Measurements from ENCODE around the gene OTULIN.

The OTULIN gene

GRCh38 chr5:14664270-14665100, at the start of gene OTULIN:
Gene OTULIN, plus strand, starts transcription at chr5:14664718. Its CDS starts 108 bp downstream, at chr5:14664826.
- DNase-seq (ENCODE audit: low read depth): peak; percentile 84

GRCh38 chr5:14615365-14615764, 49.2 kb upstream of the OTULIN start:
- no peak for DNase-seq (ENCODE audit: low read depth)

- DNase-seq (ENCODE audit: low read depth): no peak
Measured at GRCh38 chr5:14617441-14617840, 47.1 kb upstream of the OTULIN start.

- no peak for DNase-seq (ENCODE audit: low read depth)
Measured at GRCh38 chr5:14627270-14627669, 37.2 kb upstream of the OTULIN start.

DNA sequence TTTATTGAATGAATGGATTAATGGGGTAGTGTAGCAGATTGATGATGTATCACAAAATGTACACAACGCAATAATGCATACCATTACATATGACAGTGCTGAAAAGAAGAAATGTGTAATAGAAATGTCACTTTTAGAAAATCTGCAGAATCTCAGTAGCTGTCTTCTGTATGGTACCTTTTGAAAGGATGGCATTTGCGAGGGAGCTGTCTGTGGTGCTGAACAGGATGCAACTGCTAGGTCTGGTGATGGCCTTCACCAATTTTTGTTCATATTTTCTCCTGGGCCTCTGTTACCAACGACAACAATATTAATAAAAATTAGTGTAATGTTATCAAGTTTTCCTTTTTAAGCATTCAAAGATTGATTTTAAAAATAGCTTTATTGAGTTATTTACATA, 36.2 kb upstream of the OTULIN start:
- DNase-seq (ENCODE audit: low read depth): peak; percentile 32

DNA sequence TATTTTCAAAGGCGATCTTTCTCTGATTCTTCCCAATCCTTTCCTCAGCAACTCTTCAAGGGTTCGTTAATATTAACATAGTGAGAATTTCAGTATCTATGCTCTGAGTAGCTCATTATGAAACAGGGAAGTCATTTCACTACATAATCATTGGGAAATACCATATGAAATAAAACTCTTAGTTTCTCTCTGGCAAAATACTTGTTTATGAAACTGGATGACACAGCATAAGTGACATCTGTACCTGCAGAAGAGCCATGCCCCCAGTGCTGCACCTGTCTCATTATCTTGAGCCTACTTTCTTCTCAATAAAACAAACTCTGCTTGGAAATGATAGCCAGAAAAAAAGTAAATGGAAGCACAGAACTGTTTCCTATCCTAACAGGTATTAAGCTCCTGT, 33.8 kb upstream of the OTULIN start:
- no peak for DNase-seq (ENCODE audit: low read depth)

DNA sequence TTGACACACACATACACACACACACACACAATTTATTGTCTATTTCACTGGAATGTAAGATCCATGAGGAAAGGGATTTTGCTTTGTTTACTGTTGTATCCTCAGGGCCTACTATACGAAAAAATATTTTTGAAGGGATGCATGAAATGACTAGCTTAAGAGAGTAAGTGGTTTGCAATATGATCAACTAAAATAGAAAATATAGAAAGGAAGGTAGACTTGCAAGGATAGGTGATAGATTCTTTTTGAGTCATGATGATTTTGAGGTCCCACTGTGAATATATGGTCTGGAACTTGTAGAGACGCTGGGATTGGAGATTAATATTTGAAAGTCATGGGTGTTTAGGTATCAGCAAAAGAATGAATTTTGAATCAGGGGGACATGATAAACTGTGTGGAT, 28.9 kb upstream of the OTULIN start:
- DNase-seq (ENCODE audit: low read depth): no peak

GRCh38 chr5:14640765-14641164, 23.8 kb upstream of the OTULIN start:
- DNase-seq (ENCODE audit: low read depth): no peak

DNA sequence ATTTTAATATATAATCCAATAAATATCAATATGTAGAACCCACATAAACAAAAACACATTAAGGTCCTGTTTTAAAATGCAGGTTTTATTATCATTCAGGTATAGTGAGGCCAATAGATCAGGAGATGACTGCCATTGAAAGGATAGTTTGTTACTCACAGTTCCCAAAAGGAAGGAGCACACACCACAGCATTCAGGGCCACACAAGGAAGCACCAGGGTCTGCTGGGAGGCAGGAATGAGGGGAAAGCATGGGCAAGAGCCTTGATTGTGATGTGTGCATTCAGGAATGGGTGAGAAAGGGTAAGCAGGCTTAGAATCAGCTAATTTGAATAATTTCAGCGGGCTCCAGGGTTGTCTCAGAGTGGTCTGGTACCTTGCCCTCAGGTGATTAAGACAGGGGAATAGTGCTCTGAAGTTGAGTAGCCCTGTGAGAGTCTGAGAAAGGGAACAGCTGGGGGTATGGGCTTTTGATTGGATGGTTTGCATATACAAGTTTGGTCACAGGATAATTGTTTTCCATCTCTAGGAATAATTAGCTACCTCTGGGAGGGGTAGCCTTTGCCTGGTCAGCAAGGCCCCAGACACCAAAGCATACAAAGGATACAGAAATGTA, 19.8 kb upstream of the OTULIN start:
- no peak for DNase-seq (ENCODE audit: low read depth)

DNA sequence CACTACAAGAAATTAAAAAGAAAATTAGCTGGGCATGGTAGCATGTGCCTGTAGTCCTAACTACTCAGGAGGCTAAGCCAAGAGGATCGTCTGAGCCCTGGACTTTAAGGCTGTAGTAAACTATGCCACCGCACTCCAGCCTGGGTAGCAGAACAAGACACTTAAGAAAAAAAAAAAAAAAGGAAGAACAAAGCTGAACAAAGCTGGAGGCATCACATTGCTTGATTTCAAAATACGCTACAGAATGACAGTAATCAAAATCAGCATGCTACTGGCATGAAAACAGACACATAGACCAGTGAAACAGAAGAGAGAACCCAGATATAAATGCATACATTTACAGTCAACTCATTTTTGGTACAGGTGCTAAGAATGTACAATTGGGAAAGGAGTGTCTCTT, 14.5 kb upstream of the OTULIN start:
- DNase-seq (ENCODE audit: low read depth): no peak

DNA sequence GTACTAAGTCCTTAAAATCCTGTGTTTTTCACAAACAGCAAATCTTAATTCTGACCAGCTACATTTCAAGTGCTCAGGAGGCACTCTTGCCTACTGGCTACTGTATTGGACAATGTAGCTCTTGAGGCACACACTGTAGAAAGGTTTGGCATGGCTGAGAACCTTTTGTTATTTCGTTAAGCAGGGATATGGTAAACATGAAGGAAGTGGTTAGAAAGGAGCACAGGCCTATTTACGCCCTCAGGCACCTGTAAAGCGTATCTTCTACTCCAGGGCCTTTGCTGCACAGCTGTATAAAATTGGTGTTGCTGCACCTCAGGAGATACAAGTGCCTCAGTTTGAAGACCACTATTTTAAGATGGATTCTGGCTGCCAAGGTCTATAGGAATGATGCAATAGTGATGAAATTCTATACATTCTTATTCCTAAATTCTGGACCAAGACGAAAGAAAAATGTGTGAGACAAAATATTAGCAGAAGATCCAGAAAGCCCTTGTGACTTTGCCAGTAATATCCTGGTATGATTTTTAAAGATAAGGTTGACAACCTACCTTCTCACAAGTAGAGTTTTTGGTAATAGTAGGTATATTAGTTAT, 9.3 kb upstream of the OTULIN start:
- DNase-seq (ENCODE audit: low read depth): no peak

- DNase-seq (ENCODE audit: low read depth): no peak
Measured at GRCh38 chr5:14656898-14657297, 7.6 kb upstream of the OTULIN start.

- DNase-seq (ENCODE audit: low read depth): no peak
Measured at GRCh38 chr5:14659821-14660607, 4.5 kb upstream of the OTULIN start.

DNA sequence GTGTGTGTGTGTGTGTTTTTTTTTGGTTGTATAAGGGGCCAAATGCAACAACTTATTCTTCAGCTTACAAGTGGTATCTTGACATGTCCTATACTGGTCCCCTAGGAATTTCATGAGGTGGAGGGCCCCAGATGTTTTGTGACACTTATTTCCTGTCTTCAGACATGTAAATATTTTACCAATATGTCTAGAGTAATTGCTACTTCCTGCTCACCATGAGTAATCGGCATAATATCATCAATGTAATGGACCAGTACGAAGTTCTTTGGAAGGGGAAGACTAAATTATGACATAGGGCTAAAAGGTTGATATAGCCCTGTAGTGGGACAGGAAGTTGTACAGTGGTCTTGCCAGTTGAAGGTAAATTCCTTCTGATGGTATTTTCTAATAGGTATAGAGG, 3.7 kb upstream of the OTULIN start:
- DNase-seq (ENCODE audit: low read depth): no peak

DNA sequence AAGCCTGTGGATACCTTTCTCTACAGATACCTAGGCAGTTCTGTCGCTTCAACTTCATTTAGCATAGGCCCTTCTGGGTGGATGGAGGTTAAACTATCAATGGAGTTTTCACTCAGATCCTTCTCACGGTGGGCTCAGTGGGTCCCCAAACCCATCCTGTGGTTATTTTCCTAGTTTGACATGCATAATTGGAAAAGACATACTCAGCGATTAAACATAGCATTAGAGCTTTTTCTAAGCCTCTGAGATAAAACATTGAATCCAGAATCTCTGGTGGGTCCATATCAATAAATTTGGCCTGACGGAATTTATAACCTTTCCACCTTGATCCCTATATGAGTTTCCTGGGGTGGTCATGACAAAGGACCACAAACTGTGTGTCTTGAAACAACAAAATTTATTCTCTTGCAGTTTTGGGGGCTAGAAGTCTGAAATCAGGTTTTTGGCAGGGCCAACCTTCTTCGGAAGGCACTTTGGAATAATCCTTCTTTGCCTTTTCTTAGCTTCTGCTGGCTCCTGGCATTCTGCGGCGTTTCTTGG, 1.7 kb upstream of the OTULIN start:
- DNase-seq (ENCODE audit: low read depth): no peak

DNA sequence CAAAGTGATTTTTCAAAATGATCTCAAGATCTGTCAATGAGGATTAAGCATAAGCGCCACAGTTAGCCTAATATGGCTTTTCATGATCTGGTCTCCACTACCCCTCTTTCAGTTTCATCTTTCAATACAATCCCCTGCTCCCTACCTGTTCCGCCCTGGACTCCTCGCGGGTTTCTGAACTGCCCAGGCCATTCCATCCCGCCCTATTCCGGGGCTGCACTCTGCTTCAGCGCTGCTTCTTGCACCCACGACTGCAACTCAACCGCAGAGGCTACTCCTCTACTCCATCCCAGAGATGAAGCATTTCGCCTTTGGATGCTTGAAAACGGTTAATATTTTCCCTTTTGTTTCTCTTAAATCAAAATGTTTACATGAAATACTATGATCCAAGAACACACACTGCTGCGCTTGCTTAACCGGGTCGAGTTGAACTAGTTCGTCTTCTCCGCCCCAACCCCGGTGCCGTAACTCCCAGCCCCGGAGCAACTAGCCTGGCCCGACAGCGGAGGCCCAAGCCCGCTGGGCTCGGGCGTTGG, 716 bp upstream of the OTULIN start:
- no peak for DNase-seq (ENCODE audit: low read depth)

DNA sequence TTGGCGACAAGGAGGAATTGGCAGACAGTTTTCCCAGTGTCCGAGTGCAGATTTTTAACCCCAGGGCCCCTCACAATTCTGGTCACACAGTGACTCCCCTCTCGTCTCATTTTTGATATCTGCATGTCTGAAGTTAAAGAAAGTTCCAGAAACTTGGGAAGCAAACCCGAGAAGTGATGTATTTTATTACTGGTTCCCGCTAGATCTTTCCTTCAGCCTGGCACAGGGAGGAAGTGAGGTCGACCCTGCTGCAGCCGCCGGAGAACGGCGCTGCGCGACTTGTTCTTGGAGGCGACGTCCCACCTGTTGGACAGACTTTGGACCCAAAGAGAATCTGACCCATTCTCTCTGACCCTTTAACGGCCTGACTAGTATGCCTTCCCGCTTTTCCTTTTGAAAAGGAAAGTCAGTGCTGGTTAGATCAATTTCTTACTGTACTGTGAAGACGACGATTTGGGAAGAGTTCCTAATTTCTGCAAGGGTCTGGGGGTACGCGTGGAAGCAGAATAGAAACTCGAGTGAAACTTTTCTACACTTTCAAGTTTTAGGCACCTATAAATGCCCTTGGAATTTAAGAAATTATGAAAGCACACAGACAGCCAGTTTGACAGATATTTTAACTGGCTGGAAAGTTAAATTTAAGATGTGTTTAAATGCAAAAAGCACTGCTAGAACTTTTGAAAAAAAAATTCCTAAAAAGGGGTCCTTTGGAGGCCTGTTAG, 744 bp downstream of the OTULIN start:
- DNase-seq (ENCODE audit: low read depth): no peak

DNA sequence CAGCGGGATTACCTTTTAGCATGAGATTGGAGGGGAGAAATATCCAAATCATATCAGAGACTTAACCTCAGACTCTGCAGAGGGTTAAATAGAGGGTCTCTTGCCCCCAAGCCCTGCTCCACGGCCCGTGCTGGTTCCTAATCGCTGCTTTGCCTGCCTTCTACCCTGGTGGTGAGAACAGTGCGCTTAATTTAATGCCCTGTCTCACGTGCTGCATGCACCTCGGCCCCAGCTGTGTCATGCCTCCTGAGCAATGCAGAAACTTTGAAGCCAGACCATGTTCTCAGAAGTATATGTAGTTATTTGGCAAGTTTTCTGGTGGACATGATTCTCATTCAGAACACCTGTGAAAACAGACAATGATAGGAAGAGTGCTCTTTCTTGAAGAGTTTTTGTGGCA, 1.4 kb downstream of the OTULIN start:
- DNase-seq (ENCODE audit: low read depth): no peak

GRCh38 chr5:14666357-14666756, 1.8 kb downstream of the OTULIN start:
- DNase-seq (ENCODE audit: low read depth): no peak

GRCh38 chr5:14667290-14667689, 2.8 kb downstream of the OTULIN start:
- DNase-seq (ENCODE audit: low read depth): no peak

DNA sequence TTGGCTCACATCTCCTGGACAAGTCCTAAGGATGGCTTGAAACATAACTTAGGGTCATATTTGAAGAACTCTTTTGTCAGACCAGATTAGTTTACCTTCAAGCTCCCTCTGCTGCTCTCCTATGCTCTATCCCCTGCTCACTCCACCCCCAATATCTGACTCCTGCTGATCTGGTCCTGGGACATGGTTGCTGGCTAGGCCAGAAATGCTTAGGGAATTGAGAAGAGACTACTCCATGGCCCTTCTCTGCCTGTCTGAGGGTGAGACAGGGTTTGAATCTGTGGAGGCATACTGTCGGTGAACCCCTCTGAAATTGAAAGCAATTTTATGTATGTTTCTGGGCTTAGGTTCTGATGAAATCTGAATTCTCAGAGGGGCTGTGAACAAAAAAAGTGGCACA, 3.3 kb downstream of the OTULIN start:
- no peak for DNase-seq (ENCODE audit: low read depth)

Data from stimulated activated CD8-positive, alpha-beta memory T cell treated with anti-CD3 and anti-CD28 coated beads, Interleukin-4, amount 100 ng/mL, for 24 hours (primary cell).